ENCODE results near the gene STON1. TPM values are rescaled to one million over a fixed set of nuclear protein-coding genes. Genes with fewer than 3 reads are reported as not detected.
"Not testable (repeated sequence)": the region's sequence is repeated elsewhere in the genome, so short reads cannot be mapped to it uniquely, and the experiment has no call there.

Gene STON1
- total RNA-seq, 6 experiments from 2014 or later = 1.1 to 4.3 (median 1.6) TPM

DNA sequence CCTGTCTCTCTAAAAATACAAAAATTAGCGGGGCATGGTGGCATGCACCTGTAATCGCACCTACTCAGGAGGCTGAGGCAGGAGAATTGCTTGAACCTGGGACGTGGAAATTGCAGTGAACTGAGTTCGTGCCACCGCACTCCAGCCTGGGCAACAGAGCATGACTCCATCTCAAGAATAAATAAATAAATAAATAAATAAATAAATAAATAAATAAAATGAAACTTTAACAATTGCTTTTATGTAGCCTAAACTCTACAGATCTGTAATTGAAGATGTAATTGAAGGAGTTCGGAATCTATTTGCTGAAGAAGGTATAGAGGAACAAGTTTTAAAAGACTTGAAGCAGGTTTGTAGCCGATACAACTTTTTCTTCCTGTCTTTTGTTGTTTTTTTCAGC, 90.7 kb downstream of the STON1 start:
- Histone ChIP-seq H3K27me3 (no peaks in the 10 kb centered on the region), H3K36me3 (no peaks in the 10 kb centered on the region), H3K4me3 (no peak overlapping the region), H3K27ac (no peak overlapping the region), H3K9me3 (no peaks in the 10 kb centered on the region), H3K4me1 (no peaks in the 10 kb centered on the region)
- 80% methylated on average over 7 of the region's 7 CpGs for WGBS (ENCODE audit: insufficient coverage, low coverage, low lambda C conversion rate, missing lambda C conversion rate)
- ATAC-seq (no peak), DNase-seq (no peak)
- intact Hi-C loops (cut with DNase I) = no loop called here
- no peak for TF ChIP-seq POLR2A (IDR thresholded peaks at IDR 0.05)
- TF ChIP-seq, protein P1, sequence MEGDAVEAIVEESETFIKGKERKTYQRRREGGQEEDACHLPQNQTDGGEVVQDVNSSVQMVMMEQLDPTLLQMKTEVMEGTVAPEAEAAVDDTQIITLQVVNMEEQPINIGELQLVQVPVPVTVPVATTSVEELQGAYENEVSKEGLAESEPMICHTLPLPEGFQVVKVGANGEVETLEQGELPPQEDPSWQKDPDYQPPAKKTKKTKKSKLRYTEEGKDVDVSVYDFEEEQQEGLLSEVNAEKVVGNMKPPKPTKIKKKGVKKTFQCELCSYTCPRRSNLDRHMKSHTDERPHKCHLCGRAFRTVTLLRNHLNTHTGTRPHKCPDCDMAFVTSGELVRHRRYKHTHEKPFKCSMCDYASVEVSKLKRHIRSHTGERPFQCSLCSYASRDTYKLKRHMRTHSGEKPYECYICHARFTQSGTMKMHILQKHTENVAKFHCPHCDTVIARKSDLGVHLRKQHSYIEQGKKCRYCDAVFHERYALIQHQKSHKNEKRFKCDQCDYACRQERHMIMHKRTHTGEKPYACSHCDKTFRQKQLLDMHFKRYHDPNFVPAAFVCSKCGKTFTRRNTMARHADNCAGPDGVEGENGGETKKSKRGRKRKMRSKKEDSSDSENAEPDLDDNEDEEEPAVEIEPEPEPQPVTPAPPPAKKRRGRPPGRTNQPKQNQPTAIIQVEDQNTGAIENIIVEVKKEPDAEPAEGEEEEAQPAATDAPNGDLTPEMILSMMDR (IDR thresholded peaks at IDR 0.05) = no peak

DNA sequence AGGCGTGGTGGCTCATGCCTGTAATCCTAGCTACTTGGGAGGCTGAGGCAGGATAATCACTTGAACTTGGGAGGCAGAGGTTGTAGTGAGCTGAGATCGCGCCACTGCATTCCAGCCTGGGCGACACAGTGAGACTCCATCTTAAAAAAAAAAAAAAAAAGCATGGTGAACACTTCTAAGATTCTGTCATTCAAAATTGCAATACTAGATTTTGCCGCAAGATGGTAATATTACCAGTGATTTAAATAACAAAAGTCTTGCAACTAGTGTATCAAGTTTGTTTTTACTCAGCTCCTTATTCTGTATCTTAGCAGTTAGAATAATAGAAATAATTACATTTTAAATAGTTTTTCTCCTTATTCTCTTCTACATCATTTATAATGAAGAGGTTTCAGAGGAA, 92.7 kb downstream of the STON1 start:
- H3K27ac ChIP-seq; H3K27me3 ChIP-seq; H3K36me3 ChIP-seq; H3K9me3 ChIP-seq; DNase-seq; H3K4me3 ChIP-seq; ATAC-seq; H3K4me1 ChIP-seq; intact Hi-C loops (cut with DNase I): not testable (repeated sequence)
- 71% methylated on average over 5 of the region's 5 CpGs for WGBS (ENCODE audit: insufficient coverage, low coverage, low lambda C conversion rate, missing lambda C conversion rate)

DNA sequence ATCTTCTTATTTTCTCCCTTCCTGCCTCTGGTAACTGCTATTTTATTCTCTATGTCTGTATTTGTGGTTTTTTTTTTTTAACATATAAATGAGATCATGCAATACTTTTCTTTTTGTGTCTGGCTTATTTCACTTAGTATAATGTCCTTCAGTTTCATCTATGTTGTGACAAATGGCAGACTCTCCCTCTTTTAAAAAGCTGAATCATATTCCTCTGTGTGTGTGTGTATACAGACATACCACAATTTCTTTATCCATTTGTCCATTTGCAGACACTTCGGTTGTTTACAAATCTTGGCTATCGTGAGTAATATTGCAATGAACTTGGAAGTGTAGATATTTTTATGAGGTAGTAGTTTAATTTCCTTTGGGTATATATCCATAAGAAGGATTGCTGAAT, 94.7 kb downstream of the STON1 start:
- WGBS (ENCODE audit: insufficient coverage, low coverage, low lambda C conversion rate, missing lambda C conversion rate) = 75% methylated on average over 2 of the region's 2 CpGs
- intact Hi-C loops (cut with DNase I) = no loop called here

DNA sequence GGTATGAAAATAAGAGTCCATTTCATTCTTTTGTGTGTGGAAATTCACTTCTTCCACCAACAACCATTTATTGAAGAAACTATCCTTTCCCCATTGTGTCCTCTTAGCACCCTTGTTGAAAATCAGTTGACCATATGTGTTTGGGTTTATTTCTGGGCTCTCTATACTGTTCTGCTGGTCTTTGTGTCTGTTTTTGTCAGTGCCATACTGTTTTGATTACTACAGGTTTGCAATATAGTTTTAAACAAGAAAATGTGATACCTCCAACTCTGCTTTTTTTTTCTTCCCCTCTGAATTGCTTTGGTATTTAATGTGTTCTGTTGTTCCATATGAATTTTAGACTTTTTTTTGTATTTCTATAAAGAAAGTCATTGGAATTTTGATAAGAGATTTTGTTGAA, 96.1 kb downstream of the STON1 start:
- DNase-seq (no peak), ATAC-seq (no peak)
- H3K36me3 ChIP-seq = no peaks in the 10 kb centered on the region
- H3K4me1 ChIP-seq = no peaks in the 10 kb centered on the region
- no peaks in the 10 kb centered on the region for H3K9me3 ChIP-seq
- no peak overlapping the region for H3K27ac ChIP-seq
- intact Hi-C loops (cut with DNase I) = no loop called here
- no peaks in the 10 kb centered on the region for H3K27me3 ChIP-seq
- TF ChIP-seq, protein P1 (IDR thresholded peaks at IDR 0.05) = no peak
- TF ChIP-seq POLR2A (IDR thresholded peaks at IDR 0.05) = no peak
- no peak overlapping the region for H3K4me3 ChIP-seq

More for the DNA sequence above, 94.7 kb downstream of the STON1 start:
- H3K27ac ChIP-seq = no peak overlapping the region
- no peak for ATAC-seq
- H3K27me3 ChIP-seq = no peaks in the 10 kb centered on the region
- H3K4me1 ChIP-seq = no peaks in the 10 kb centered on the region
- no peak for TF ChIP-seq POLR2A (IDR thresholded peaks at IDR 0.05)
- TF ChIP-seq, protein P1 (IDR thresholded peaks at IDR 0.05) = no peak
- no peak for DNase-seq
- H3K9me3 ChIP-seq = no peaks in the 10 kb centered on the region
- no peak overlapping the region for H3K4me3 ChIP-seq
- H3K36me3 ChIP-seq = no peaks in the 10 kb centered on the region

DNA sequence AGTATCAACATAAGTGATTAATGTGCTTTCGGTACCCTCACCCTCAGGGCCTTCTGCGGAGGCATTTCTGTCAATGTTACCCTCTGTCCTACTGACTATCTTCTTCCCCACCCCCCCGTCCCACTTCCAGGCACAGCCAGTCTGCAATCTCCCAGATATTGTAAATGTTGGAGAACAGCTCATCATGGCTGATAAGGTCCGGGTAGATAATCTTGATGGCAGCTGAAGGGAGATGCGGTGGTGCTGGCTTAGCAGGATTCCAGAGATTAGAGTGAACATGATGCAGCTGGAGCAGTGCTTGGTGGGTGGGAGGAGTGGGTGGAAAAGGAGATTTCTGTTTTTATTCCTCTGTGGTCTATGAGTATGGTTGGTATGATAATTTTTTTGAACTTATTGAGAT, 103.2 kb downstream of the STON1 start:
- no peaks in the 10 kb centered on the region for H3K9me3 ChIP-seq
- H3K4me1 ChIP-seq = no peaks in the 10 kb centered on the region
- no peak overlapping the region for H3K27ac ChIP-seq
- no peak for DNase-seq
- H3K27me3 ChIP-seq = no peaks in the 10 kb centered on the region
- H3K36me3 ChIP-seq = no peaks in the 10 kb centered on the region
- intact Hi-C loops (cut with DNase I) = no loop called here
- H3K4me3 ChIP-seq = no peak overlapping the region
- ATAC-seq = no peak
- WGBS (ENCODE audit: insufficient coverage, low coverage, low lambda C conversion rate, missing lambda C conversion rate) = 38% methylated on average over 5 of the region's 5 CpGs
- no peak for TF ChIP-seq POLR2A (IDR thresholded peaks at IDR 0.05)
- TF ChIP-seq, protein P1 (IDR thresholded peaks at IDR 0.05) = no peak

Data from right lobe of liver (tissue), 6 donors.